ENCODE measurements around the gene STAT5B. TPM values are rescaled to one million over a fixed set of nuclear protein-coding genes. Genes with fewer than 3 reads are reported as not detected.
A peak's percentile ranks its signal among the peaks of the same experiment; 100 is the strongest.

The STAT5B gene
- total and polyA plus RNA-seq, 2 of the 13 experiments (the other 11 are each of a cell fraction or from before 2014, with no cell fraction given) = 21.0 to 42.8 TPM

DNA sequence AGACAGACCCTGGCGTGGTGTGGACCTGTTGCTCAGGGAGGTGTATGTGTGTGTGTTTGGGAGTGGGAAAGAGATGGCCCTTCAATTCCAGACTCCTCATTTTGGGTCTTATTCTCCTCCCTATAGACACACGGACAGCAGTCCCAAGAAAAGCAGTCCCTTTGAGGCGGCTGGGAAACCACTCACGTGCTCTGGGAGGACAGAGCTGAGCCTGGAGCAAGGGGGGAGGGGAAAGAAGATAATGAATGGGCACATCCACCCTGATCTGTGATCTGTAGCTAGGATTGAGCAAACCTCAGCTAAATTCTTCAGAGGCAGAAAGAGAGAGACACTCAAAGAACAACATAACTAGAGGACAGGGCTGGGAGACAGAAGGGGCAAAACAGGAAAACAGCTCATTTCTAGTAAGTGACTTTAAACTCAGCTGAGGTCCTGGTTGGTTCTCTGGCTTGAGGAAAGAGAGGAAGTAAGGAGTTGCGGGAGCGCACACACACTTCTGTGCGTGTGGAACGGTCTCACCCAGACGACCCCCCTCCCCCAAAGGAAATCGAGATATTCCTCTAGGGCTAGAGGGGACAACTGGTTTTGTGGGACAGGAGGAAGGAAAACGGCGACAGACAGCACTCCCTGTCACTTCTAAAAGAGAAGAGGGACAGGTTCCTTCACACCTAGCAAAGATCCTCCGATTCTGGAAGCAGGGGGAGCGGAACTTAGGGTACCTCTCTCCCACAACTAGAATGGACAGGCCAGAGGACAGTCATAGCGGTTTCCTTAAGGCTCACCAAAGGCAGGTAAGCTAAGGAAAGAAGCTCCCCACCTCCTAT lies 122.1 kb downstream of the STAT5B start (continued):
- TF ChIP-seq NAIF1 (CRISPR knock-in tag; IDR thresholded peaks at IDR 0.05; ENCODE audit: borderline replicate concordance) (0 out of 2 replicates have a peak, but pooled peaks have one; percentile 49), TRIM24 (CRISPR knock-in tag; IDR thresholded peaks at IDR 0.05) (no peak), CCAR2 (optimal IDR thresholded peaks at IDR 0.05; ENCODE audit: low read depth, low read length) (peak; percentile 25), ZNF788 (CRISPR knock-in tag; IDR thresholded peaks at IDR 0.05; ENCODE audit: borderline replicate concordance) (0 out of 2 replicates have a peak, but pooled peaks have one; percentile 6), ZNF275 (CRISPR knock-in tag; IDR thresholded peaks at IDR 0.05; ENCODE audit: borderline replicate concordance) (peak; percentile 5; the same call in 1 of the 2 replicates), CCDC6 (CRISPR knock-in tag; IDR thresholded peaks at IDR 0.05) (peak; percentile 9; the same call in 1 of the 2 replicates), MAFK (conservative IDR thresholded peaks at IDR 0.05 in 1 of 2, IDR thresholded peaks at IDR 0.05 in 1 of 2; ENCODE audit: low read length in 2 of 2) (peak; percentile 53 to 59), DZIP1 (CRISPR knock-in tag; IDR thresholded peaks at IDR 0.05) (no peak), CAMTA2 (CRISPR knock-in tag; IDR thresholded peaks at IDR 0.05; ENCODE audit: borderline replicate concordance) (no peak), ZNF317 (CRISPR knock-in tag; IDR thresholded peaks at IDR 0.05) (0 out of 2 replicates have a peak, but pooled peaks have one; percentile 21), MYC (CRISPR knock-in tag; IDR thresholded peaks at IDR 0.05; ENCODE audit: borderline replicate concordance) (peak; percentile 63; the same call in 1 of the 2 replicates), KMT2A (CRISPR knock-in tag; IDR thresholded peaks at IDR 0.05) (peak; percentile 17; the same call in 1 of the 2 replicates)
- TF ChIP-seq, protein P1, sequence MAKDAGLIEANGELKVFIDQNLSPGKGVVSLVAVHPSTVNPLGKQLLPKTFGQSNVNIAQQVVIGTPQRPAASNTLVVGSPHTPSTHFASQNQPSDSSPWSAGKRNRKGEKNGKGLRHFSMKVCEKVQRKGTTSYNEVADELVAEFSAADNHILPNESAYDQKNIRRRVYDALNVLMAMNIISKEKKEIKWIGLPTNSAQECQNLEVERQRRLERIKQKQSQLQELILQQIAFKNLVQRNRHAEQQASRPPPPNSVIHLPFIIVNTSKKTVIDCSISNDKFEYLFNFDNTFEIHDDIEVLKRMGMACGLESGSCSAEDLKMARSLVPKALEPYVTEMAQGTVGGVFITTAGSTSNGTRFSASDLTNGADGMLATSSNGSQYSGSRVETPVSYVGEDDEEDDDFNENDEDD (CRISPR knock-in tag; IDR thresholded peaks at IDR 0.05; ENCODE audit: borderline replicate concordance) = peak; percentile 13; the same call in 1 of the 2 replicates
- TF ChIP-seq, protein P2, sequence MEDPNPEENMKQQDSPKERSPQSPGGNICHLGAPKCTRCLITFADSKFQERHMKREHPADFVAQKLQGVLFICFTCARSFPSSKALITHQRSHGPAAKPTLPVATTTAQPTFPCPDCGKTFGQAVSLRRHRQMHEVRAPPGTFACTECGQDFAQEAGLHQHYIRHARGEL (CRISPR knock-in tag; IDR thresholded peaks at IDR 0.05) = peak; percentile 88; the same call in 1 of the 2 replicates
- TF ChIP-seq, protein P3, sequence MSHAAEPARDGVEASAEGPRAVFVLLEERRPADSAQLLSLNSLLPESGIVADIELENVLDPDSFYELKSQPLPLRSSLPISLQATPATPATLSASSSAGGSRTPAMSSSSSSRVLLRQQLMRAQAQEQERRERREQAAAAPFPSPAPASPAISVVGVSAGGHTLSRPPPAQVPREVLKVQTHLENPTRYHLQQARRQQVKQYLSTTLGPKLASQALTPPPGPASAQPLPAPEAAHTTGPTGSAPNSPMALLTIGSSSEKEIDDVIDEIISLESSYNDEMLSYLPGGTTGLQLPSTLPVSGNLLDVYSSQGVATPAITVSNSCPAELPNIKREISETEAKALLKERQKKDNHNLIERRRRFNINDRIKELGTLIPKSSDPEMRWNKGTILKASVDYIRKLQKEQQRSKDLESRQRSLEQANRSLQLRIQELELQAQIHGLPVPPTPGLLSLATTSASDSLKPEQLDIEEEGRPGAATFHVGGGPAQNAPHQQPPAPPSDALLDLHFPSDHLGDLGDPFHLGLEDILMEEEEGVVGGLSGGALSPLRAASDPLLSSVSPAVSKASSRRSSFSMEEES (CRISPR knock-in tag; IDR thresholded peaks at IDR 0.05) = peak; percentile 12; the same call in 1 of the 2 replicates
- TF ChIP-seq, protein P4, sequence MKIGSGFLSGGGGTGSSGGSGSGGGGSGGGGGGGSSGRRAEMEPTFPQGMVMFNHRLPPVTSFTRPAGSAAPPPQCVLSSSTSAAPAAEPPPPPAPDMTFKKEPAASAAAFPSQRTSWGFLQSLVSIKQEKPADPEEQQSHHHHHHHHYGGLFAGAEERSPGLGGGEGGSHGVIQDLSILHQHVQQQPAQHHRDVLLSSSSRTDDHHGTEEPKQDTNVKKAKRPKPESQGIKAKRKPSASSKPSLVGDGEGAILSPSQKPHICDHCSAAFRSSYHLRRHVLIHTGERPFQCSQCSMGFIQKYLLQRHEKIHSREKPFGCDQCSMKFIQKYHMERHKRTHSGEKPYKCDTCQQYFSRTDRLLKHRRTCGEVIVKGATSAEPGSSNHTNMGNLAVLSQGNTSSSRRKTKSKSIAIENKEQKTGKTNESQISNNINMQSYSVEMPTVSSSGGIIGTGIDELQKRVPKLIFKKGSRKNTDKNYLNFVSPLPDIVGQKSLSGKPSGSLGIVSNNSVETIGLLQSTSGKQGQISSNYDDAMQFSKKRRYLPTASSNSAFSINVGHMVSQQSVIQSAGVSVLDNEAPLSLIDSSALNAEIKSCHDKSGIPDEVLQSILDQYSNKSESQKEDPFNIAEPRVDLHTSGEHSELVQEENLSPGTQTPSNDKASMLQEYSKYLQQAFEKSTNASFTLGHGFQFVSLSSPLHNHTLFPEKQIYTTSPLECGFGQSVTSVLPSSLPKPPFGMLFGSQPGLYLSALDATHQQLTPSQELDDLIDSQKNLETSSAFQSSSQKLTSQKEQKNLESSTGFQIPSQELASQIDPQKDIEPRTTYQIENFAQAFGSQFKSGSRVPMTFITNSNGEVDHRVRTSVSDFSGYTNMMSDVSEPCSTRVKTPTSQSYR (CRISPR knock-in tag; IDR thresholded peaks at IDR 0.05; ENCODE audit: borderline replicate concordance) = peak; percentile 93
